DOHH2 (cell line): Measurements from ENCODE around the gene CXCL10.

ENCODE experiments used
- EZH2phosphoT487 ChIP-seq: fragments of 200-600 bp; sonication (generic); IDR thresholded peaks from 2 replicates; pipeline ENCODE4 v1.6.1; 2017; ENCODE audit warnings: borderline replicate concordance, mild to moderate bottlenecking, antibody characterized with exemption, low read length, moderate library complexity, mixed read lengths
- TF ChIP-seq, protein P1 (sequence below): fragments of 200-600 bp; sonication (generic); IDR thresholded peaks from one replicate; pipeline ENCODE4 v1.5.1; 2014; ENCODE audit warnings: antibody characterized with exemption, mild to moderate bottlenecking, low read depth, low read length; ENCODE audit not compliant: poor library complexity, severe bottlenecking

DNA sequence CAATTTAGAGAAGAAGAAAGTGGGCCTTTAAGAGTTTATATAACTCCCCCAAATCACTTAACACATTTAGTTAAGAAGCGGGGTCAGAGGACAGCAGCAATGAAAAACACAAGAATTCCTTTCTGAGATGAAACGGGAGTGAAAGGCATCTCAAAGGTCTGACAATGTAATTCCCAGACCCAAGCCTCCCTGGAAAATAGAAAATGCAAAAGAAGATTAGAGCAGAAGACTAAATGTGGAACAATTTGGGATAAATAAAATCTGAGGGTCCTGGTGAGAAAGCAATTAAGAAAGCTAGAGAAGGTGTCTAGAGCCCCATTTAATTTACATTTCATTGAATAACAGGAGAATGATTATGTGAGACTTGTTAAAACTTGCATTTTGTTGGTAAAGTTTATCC is 32.1 kb upstream of the CXCL10 start:
- TF ChIP-seq, protein P1, sequence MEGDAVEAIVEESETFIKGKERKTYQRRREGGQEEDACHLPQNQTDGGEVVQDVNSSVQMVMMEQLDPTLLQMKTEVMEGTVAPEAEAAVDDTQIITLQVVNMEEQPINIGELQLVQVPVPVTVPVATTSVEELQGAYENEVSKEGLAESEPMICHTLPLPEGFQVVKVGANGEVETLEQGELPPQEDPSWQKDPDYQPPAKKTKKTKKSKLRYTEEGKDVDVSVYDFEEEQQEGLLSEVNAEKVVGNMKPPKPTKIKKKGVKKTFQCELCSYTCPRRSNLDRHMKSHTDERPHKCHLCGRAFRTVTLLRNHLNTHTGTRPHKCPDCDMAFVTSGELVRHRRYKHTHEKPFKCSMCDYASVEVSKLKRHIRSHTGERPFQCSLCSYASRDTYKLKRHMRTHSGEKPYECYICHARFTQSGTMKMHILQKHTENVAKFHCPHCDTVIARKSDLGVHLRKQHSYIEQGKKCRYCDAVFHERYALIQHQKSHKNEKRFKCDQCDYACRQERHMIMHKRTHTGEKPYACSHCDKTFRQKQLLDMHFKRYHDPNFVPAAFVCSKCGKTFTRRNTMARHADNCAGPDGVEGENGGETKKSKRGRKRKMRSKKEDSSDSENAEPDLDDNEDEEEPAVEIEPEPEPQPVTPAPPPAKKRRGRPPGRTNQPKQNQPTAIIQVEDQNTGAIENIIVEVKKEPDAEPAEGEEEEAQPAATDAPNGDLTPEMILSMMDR = no peak
- no peak for TF ChIP-seq EZH2phosphoT487
